Neuron (in vitro differentiated cells): Measurements from ENCODE around the gene LRFN2.
A peak's percentile ranks its signal among the peaks of the same experiment; 100 is the strongest.

Experiments used
- H2AFZ ChIP-seq: one replicate; pipeline ENCODE4 v1.6.1; 2013; ENCODE audit warnings: low read depth, mild to moderate bottlenecking, inconsistent platforms, low read length, moderate library complexity
- H3K27me3 ChIP-seq: one replicate; pipeline ENCODE4 v1.6.1; 2013; ENCODE audit warnings: low read length; ENCODE audit not compliant: insufficient read depth
- H3K36me3 ChIP-seq: one replicate; pipeline ENCODE4 v1.6.1; 2013; ENCODE audit warnings: low read length; ENCODE audit not compliant: insufficient read depth
- H3K4me1 ChIP-seq: one replicate; pipeline ENCODE4 v1.6.1; 2013; ENCODE audit warnings: low read length; ENCODE audit not compliant: insufficient read depth
- H3K4me3 ChIP-seq: 2 replicates; pipeline ENCODE4 v1.5.1; 2013; ENCODE audit warnings: mild to moderate bottlenecking, low read length, moderate library complexity
- H3K9me3 ChIP-seq: one replicate; pipeline ENCODE4 v1.6.1; 2013; ENCODE audit warnings: low read length

Gene LRFN2

DNA sequence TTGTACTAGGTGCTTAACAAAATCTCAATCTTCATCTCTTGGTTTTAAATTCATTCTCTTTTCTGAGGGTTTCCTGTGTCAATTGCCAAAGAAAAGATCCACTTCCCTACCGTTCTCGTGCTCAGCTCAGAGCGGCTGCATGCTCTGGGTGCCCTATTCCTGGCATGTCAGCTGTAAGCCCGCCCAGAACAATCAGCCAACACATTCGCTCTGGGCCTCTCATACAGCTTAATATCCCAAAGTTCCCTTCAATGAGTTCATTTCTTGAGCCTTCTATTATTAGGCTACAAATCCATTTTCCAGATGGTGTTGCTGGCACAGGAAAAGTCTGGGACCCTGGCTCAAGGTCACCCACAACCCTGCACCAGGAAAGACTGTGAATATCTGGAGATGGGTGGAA is 24.3 kb upstream of the LRFN2 start:
- Histone ChIP-seq H3K4me1 (no peaks in the 10 kb centered on the region), H2AFZ (no peak overlapping the region), H3K4me3 (no peak overlapping the region), H3K36me3 (no peaks in the 10 kb centered on the region), H3K9me3 (no peaks in the 10 kb centered on the region), H3K27me3 (no peaks in the 10 kb centered on the region)

DNA sequence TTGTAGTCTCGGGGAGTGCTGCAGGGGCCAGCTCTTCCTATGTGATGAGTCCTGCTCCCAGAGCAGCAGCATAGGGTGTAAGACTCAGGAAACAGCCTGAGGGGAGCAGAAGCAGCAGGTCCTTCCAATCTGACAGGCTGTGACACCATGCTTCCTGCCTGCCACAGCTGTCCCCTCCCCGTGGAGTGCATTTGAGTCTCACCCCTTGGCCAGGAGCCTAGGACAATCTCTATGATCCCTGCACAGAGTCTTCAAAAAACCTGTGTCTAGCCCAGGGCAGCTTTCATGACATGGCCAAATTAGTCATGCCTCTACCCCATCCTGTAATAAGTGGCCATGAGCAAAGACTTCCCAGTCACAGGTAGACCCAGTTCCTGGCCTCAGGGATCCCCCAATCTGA is 23.1 kb upstream of the LRFN2 start:
- no peaks in the 10 kb centered on the region for H3K27me3 ChIP-seq
- no peak overlapping the region for H2AFZ ChIP-seq
- H3K9me3 ChIP-seq = no peaks in the 10 kb centered on the region
- H3K4me3 ChIP-seq = no peak overlapping the region
- H3K36me3 ChIP-seq = no peaks in the 10 kb centered on the region
- no peaks in the 10 kb centered on the region for H3K4me1 ChIP-seq

- H3K9me3 ChIP-seq = no peaks in the 10 kb centered on the region
- H2AFZ ChIP-seq = no peak overlapping the region
- H3K4me3 ChIP-seq = no peak overlapping the region
- H3K27me3 ChIP-seq = no peaks in the 10 kb centered on the region
- no peaks in the 10 kb centered on the region for H3K4me1 ChIP-seq
- no peaks in the 10 kb centered on the region for H3K36me3 ChIP-seq
These were observed 19.8 kb upstream of the LRFN2 start for GRCh38 chr6:40606981-40607380.

- Histone ChIP-seq H2AFZ (no peak overlapping the region), H3K4me1 (no peaks in the 10 kb centered on the region)
These were observed 19.4 kb upstream of the LRFN2 start for GRCh38 chr6:40606526-40606925.

DNA sequence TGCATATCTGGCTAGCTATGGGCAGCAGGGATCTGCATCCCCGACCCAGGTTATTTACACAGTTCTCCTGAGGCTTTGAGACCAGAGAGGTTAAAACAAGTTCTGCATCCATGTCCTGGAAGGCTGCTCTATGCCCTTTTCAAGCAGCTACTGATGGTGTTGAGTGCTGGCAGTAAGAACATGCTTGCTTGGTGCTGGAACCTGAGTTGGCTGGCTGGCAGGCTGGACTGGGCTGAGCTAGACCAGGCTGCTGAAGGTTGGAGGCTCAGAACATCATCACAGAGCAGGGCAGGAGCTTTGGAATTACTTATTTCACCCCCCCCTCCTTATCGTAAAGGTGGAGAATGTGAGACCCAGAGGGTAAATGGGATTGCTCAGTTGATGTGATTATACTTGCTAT is 16.9 kb upstream of the LRFN2 start:
- H3K4me3 ChIP-seq = no peak overlapping the region
- no peaks in the 10 kb centered on the region for H3K36me3 ChIP-seq
- no peaks in the 10 kb centered on the region for H3K4me1 ChIP-seq
- peaks cover 9% of the 10 kb centered on the region for H3K27me3 ChIP-seq
- no peaks in the 10 kb centered on the region for H3K9me3 ChIP-seq
- H2AFZ ChIP-seq = no peak overlapping the region

More at GRCh38 chr6:40606526-40606925, 19.4 kb upstream of the LRFN2 start:
- no peaks in the 10 kb centered on the region for H3K9me3 ChIP-seq
- peaks cover under 1% of the 10 kb centered on the region for H3K27me3 ChIP-seq
- H3K36me3 ChIP-seq = no peaks in the 10 kb centered on the region
- no peak overlapping the region for H3K4me3 ChIP-seq

GRCh38 chr6:40599555-40599954 is 12.4 kb upstream of the LRFN2 start:
- Histone ChIP-seq H3K27me3 (peaks cover 17% of the 10 kb centered on the region), H3K36me3 (no peaks in the 10 kb centered on the region)

GRCh38 chr6:40598516-40598915 is 11.4 kb upstream of the LRFN2 start:
- H2AFZ ChIP-seq = no peak overlapping the region
- no peaks in the 10 kb centered on the region for H3K4me1 ChIP-seq
- no peak overlapping the region for H3K4me3 ChIP-seq
- H3K9me3 ChIP-seq = no peaks in the 10 kb centered on the region
- H3K36me3 ChIP-seq = no peaks in the 10 kb centered on the region
- H3K27me3 ChIP-seq = peaks cover 17% of the 10 kb centered on the region

More at GRCh38 chr6:40599555-40599954, 12.4 kb upstream of the LRFN2 start:
- H3K4me1 ChIP-seq = no peaks in the 10 kb centered on the region
- H2AFZ ChIP-seq = no peak overlapping the region
- H3K4me3 ChIP-seq = no peak overlapping the region
- no peaks in the 10 kb centered on the region for H3K9me3 ChIP-seq

DNA sequence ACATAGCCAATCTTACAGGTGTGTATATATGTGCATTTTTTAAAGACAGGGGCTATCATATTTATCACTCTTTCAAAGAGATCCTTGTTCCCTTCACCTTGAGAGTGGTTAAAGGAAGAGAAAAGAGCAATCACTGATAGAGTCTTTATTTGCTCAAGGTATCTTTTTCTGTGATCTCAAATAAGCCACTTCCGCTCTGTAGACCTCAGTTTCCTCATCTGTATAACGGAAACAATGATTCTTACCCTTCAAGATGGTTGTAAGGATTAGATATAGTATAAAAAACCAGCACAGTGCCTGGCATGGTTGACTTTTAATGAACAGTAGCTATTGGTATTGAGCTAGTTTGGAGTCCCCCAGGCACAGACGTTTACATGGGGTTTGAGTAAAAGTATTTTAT is 10.1 kb upstream of the LRFN2 start:
- Histone ChIP-seq H3K27me3 (peaks cover 17% of the 10 kb centered on the region), H3K4me3 (no peak overlapping the region), H3K9me3 (no peaks in the 10 kb centered on the region), H2AFZ (no peak overlapping the region), H3K4me1 (no peaks in the 10 kb centered on the region), H3K36me3 (no peaks in the 10 kb centered on the region)

DNA sequence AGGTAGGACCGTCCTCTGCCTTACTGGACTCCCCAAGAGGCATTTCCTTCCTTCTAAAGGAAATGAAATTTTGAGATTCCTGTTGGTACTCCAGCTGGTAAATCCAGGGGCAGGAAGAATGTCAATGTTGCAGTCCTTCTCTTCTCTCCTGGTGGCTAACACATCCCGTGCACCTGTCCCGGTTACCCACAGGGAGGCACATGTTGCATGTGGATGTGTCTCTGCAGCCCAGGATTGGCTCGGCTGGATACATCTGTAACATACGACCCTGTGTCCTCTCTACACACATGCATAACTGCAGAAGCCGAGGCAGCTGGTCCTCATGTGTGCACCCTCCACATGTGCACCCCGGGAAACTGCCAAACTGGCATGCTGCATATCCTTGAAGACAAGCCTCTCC is 1.3 kb upstream of the LRFN2 start:
- H3K4me3 ChIP-seq = no peak overlapping the region
- no peaks in the 10 kb centered on the region for H3K36me3 ChIP-seq
- H2AFZ ChIP-seq = no peak overlapping the region
- no peaks in the 10 kb centered on the region for H3K9me3 ChIP-seq
- peaks cover 42% of the 10 kb centered on the region for H3K27me3 ChIP-seq
- H3K4me1 ChIP-seq = peaks cover 2% of the 10 kb centered on the region

DNA sequence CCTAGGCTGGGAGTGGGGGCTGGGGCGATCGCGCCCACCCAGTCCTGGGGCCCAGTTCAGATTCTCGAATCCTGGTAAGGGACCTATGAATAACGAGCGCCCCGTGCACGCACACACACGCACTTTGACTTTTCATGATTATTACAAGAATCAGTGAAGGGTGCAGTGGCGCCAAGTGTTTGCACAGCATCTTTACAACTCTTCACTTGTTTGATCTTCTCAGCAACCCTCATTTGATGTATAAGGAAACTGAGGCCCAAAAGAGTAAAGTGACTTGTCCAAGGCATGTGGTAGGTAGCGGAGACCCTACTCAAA is 863 bp upstream of the LRFN2 start:
- peak overlapping the region; percentile 24 for H3K4me3 ChIP-seq
- H3K9me3 ChIP-seq = no peaks in the 10 kb centered on the region
- peaks cover 42% of the 10 kb centered on the region for H3K27me3 ChIP-seq
- H2AFZ ChIP-seq = peak overlapping the region; percentile 64
- H3K4me1 ChIP-seq = peaks cover 2% of the 10 kb centered on the region
- no peaks in the 10 kb centered on the region for H3K36me3 ChIP-seq

DNA sequence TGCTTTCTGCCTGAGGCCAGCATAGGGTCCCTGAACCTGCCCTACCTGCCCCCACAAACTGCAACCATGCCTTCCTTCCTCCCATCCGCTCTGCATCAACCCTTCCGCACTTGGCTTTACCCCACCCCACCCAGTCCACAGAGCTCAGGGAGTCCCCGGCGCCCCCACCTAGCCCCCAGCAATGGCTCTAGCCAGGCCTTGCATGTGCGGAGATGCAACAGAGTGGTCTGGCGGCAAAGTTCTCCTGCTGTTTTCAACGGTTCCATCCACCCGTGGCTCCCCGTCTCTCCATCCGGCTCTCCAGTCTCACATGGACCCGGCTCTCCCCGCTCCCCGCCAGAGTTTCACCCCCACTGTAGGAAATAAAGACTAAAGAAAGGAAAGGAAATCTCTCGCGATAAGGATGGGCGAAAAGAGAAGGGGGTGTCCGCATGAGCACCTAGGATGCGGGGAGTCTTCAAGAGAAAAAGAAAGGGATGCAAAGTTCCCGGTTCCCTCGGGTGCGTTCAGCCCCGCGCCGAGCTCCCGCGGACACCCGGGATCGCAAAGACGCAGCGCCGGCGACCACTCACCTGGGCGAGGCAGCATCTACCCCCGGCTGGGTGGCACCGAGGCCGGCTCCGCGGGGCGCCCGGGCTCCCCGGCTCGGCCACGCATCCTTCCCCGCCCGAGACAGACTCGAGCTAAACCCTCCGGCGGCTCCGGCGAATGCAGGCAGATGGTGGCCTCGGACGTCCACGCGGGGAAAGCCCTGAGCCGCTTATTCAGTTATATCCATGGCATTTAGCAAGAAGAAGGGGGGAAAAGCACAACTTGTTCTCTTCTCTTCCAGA is 579 bp downstream of the LRFN2 start:
- H3K36me3 ChIP-seq = no peaks in the 10 kb centered on the region
- peaks cover 42% of the 10 kb centered on the region for H3K27me3 ChIP-seq
- H2AFZ ChIP-seq = peak overlapping the region; percentile 64
- no peaks in the 10 kb centered on the region for H3K9me3 ChIP-seq
- peaks cover 2% of the 10 kb centered on the region for H3K4me1 ChIP-seq
- peak overlapping the region; percentile 50 for H3K4me3 ChIP-seq

DNA sequence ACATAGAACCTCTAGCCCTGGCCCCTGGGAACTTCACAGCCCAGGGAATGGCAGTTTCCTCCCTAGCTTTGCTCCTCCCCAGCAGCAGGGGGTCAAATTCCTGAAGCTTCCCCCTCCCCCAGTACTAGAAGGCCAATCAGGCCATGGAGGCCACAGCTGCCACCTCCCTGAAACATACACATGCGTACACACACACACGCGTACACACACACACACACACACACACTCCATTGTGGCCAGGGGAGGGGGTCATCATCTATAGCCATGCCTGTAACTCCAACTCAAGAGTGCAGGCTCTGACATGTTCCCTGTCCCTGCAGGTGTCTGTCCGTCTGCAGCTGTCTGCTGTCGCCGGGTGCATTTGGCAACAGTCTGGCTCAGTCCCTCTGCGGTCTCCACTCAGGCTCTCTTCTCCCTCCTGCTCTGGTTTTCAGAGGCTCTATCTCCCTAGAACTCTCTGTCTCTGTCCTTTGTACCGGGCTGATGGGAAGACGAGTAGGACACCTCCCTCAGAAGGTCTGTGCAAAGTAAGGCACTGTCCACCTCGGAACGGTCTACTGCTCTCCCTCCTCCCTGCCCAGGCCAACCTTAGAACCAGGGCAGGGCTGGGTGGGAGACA is 1.4 kb downstream of the LRFN2 start:
- Histone ChIP-seq H3K36me3 (no peaks in the 10 kb centered on the region), H2AFZ (no peak overlapping the region), H3K4me1 (peaks cover 2% of the 10 kb centered on the region), H3K27me3 (peaks cover 42% of the 10 kb centered on the region), H3K4me3 (no peak overlapping the region), H3K9me3 (no peaks in the 10 kb centered on the region)

GRCh38 chr6:40585223-40585622 is 1.9 kb downstream of the LRFN2 start:
- no peak overlapping the region for H3K4me3 ChIP-seq

More at GRCh38 chr6:40585223-40585622, 1.9 kb downstream of the LRFN2 start:
- H3K36me3 ChIP-seq = no peaks in the 10 kb centered on the region
- no peak overlapping the region for H2AFZ ChIP-seq
- peaks cover 42% of the 10 kb centered on the region for H3K27me3 ChIP-seq
- peaks cover 2% of the 10 kb centered on the region for H3K4me1 ChIP-seq
- no peaks in the 10 kb centered on the region for H3K9me3 ChIP-seq
